ENCODE data around the gene PTPRU.

DNA sequence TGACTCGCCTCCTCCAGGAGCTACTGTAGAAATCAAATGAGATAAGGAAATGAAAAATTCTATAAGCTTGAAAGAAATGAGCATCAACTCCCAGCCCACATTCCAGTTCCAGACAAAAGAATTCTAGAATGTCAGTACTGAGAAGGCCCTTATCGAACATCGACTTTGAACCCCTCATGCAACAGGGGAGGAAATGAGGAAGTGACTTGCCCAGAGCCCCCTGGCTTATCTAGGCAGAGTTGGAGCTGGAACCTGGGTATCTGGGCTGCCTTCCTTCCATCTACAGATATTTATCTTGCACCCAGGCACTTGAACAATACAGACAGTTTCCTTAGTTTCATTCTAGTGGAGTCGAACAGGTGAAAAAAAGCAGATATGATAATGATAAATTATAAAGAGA lies 27.9 kb upstream of the PTPRU start:
- TF ChIP-seq, protein P1, sequence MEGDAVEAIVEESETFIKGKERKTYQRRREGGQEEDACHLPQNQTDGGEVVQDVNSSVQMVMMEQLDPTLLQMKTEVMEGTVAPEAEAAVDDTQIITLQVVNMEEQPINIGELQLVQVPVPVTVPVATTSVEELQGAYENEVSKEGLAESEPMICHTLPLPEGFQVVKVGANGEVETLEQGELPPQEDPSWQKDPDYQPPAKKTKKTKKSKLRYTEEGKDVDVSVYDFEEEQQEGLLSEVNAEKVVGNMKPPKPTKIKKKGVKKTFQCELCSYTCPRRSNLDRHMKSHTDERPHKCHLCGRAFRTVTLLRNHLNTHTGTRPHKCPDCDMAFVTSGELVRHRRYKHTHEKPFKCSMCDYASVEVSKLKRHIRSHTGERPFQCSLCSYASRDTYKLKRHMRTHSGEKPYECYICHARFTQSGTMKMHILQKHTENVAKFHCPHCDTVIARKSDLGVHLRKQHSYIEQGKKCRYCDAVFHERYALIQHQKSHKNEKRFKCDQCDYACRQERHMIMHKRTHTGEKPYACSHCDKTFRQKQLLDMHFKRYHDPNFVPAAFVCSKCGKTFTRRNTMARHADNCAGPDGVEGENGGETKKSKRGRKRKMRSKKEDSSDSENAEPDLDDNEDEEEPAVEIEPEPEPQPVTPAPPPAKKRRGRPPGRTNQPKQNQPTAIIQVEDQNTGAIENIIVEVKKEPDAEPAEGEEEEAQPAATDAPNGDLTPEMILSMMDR (IDR thresholded peaks at IDR 0.05), result no peak
- no peak for TF ChIP-seq POLR2A (IDR thresholded peaks at IDR 0.05)
- TF ChIP-seq POLR2AphosphoS5 (IDR thresholded peaks at IDR 0.05), result no peak
- no peak for TF ChIP-seq EP300 (IDR thresholded peaks at IDR 0.05)

All from suprapubic skin (tissue), 4 donors.